Central memory CD8-positive, alpha-beta T cell (primary cell): ENCODE data around the gene IL21R.

Source experiments
- ATAC-seq: fragments of 150-1000 bp; cut with Tn5 transposase; replicated peaks from 2 replicates; pipeline ENCODE4 v1.10.0; 2022; ENCODE audit warnings: mild to moderate bottlenecking, moderate FRiP score, moderate number of reproducible peaks; ENCODE audit not compliant: poor library complexity, severe bottlenecking; ENCODE audit errors: extremely low read depth
- DNase-seq, 2 donors: peaks; one replicate each; pipeline ENCODE4 v3.0.0; 2021; ENCODE audit warnings: low spot score in 2 of 2
- H3K27ac Mint-ChIP-seq: one replicate; pipeline ENCODE4 v1.8.0; 2022; ENCODE audit warnings: low read depth, mild to moderate bottlenecking, moderate library complexity, mixed read lengths
- H3K27me3 Mint-ChIP-seq: one replicate; pipeline ENCODE4 v1.8.0; 2022; ENCODE audit warnings: mixed read lengths
- H3K36me3 Mint-ChIP-seq: one replicate; pipeline ENCODE4 v1.8.0; 2022; ENCODE audit warnings: mild to moderate bottlenecking, moderate library complexity, mixed read lengths; ENCODE audit not compliant: insufficient read depth
- H3K4me1 Mint-ChIP-seq: one replicate; pipeline ENCODE4 v1.8.0; 2022; ENCODE audit warnings: mixed read lengths
- H3K4me3 Mint-ChIP-seq: one replicate; pipeline ENCODE4 v1.8.0; 2022; ENCODE audit warnings: mild to moderate bottlenecking, moderate library complexity, mixed read lengths
- H3K9me3 Mint-ChIP-seq: one replicate; pipeline ENCODE4 v1.8.0; 2022; ENCODE audit warnings: mixed read lengths

Gene IL21R

GRCh38 chr16:27489421-27489820 is 87.4 kb downstream of the IL21R start:
- Mint-ChIP-seq H3K4me1 (peaks cover 14% of the 10 kb centered on the region), H3K27me3 (no peaks in the 10 kb centered on the region), H3K9me3 (no peaks in the 10 kb centered on the region), H3K36me3 (peaks cover 47% of the 10 kb centered on the region), H3K4me3 (no peak overlapping the region), H3K27ac (peak overlapping the region; percentile 19)
- ATAC-seq: no peak
- no peak for DNase-seq

- DNase-seq (no peak), ATAC-seq (no peak)
- Mint-ChIP-seq H3K36me3 (peaks cover 51% of the 10 kb centered on the region), H3K4me3 (no peak overlapping the region), H3K27me3 (no peaks in the 10 kb centered on the region), H3K27ac (peak overlapping the region; percentile 19), H3K9me3 (no peaks in the 10 kb centered on the region), H3K4me1 (peaks cover 14% of the 10 kb centered on the region)
These were observed 87.9 kb downstream of the IL21R start for GRCh38 chr16:27489906-27490305.

- H3K4me1 Mint-ChIP-seq: peaks cover 14% of the 10 kb centered on the region
- H3K4me3 Mint-ChIP-seq: peak overlapping the region; percentile 48
- peaks cover 52% of the 10 kb centered on the region for H3K36me3 Mint-ChIP-seq
- H3K9me3 Mint-ChIP-seq: no peaks in the 10 kb centered on the region
- DNase-seq: peak in 1 of 2 donors; percentile 25
- ATAC-seq: peak; percentile 86
- H3K27me3 Mint-ChIP-seq: no peaks in the 10 kb centered on the region
- peak overlapping the region; percentile 95 for H3K27ac Mint-ChIP-seq
These were observed 90.1 kb downstream of the IL21R start for GRCh38 chr16:27491894-27492587.

- no peaks in the 10 kb centered on the region for H3K27me3 Mint-ChIP-seq
- H3K4me3 Mint-ChIP-seq: peak overlapping the region; percentile 36
- peak overlapping the region; percentile 95 for H3K27ac Mint-ChIP-seq
- no peak for DNase-seq
- H3K9me3 Mint-ChIP-seq: no peaks in the 10 kb centered on the region
- peaks cover 51% of the 10 kb centered on the region for H3K36me3 Mint-ChIP-seq
- H3K4me1 Mint-ChIP-seq: peaks cover 14% of the 10 kb centered on the region
- no peak for ATAC-seq
These were observed 90.6 kb downstream of the IL21R start for GRCh38 chr16:27492588-27492979.

GRCh38 chr16:27495191-27495590 is 93.2 kb downstream of the IL21R start:
- no peaks in the 10 kb centered on the region for H3K27me3 Mint-ChIP-seq
- no peak for DNase-seq
- ATAC-seq: no peak
- peaks cover 14% of the 10 kb centered on the region for H3K4me1 Mint-ChIP-seq
- H3K36me3 Mint-ChIP-seq: peaks cover 55% of the 10 kb centered on the region
- no peak overlapping the region for H3K4me3 Mint-ChIP-seq
- peak overlapping the region; percentile 76 for H3K27ac Mint-ChIP-seq
- H3K9me3 Mint-ChIP-seq: no peaks in the 10 kb centered on the region

- Mint-ChIP-seq H3K9me3 (no peaks in the 10 kb centered on the region), H3K27ac (peak overlapping the region; percentile 53), H3K36me3 (peaks cover 59% of the 10 kb centered on the region), H3K4me1 (no peaks in the 10 kb centered on the region), H3K4me3 (no peak overlapping the region), H3K27me3 (no peaks in the 10 kb centered on the region)
- ATAC-seq (no peak), DNase-seq (no peak)
These were observed 96.3 kb downstream of the IL21R start for GRCh38 chr16:27498031-27498825.

GRCh38 chr16:27498916-27499658 is 97.1 kb downstream of the IL21R start:
- H3K4me1 Mint-ChIP-seq: no peaks in the 10 kb centered on the region

GRCh38 chr16:27499659-27500055 is 97.7 kb downstream of the IL21R start:
- H3K27me3 Mint-ChIP-seq: no peaks in the 10 kb centered on the region
- H3K36me3 Mint-ChIP-seq: peaks cover 61% of the 10 kb centered on the region

More at GRCh38 chr16:27498916-27499658, 97.1 kb downstream of the IL21R start:
- DNase-seq (no peak), ATAC-seq (no peak)
- Mint-ChIP-seq H3K27me3 (no peaks in the 10 kb centered on the region), H3K9me3 (no peaks in the 10 kb centered on the region), H3K27ac (peak overlapping the region; percentile 53), H3K4me3 (no peak overlapping the region), H3K36me3 (peaks cover 65% of the 10 kb centered on the region)

GRCh38 chr16:27500801-27501200 is 98.8 kb downstream of the IL21R start:
- no peak for DNase-seq
- Mint-ChIP-seq H3K4me1 (no peaks in the 10 kb centered on the region), H3K27ac (no peak overlapping the region), H3K4me3 (no peak overlapping the region), H3K9me3 (no peaks in the 10 kb centered on the region), H3K36me3 (peaks cover 62% of the 10 kb centered on the region), H3K27me3 (no peaks in the 10 kb centered on the region)
- no peak for ATAC-seq

More at GRCh38 chr16:27499659-27500055, 97.7 kb downstream of the IL21R start:
- Mint-ChIP-seq H3K9me3 (no peaks in the 10 kb centered on the region), H3K27ac (no peak overlapping the region), H3K4me3 (no peak overlapping the region), H3K4me1 (no peaks in the 10 kb centered on the region)
- DNase-seq: no peak
- ATAC-seq: no peak
